NOMO-1 treated with dmso at 0.1 percent for 144 hours (cell line): ENCODE measurements around the gene EIF2AK2.

Experiments
- DNase-seq: peaks from one replicate; lab custom pipeline; 2025; ENCODE audit not compliant: unreplicated experiment; lab: John Stamatoyannopoulos, UW

Gene EIF2AK2

GRCh38 chr2:37173741-37174140, 17.0 kb upstream of the EIF2AK2 start:
- DNase-seq, result no peak

GRCh38 chr2:37171624-37171950, 14.8 kb upstream of the EIF2AK2 start:
- DNase-seq, result no peak

DNA sequence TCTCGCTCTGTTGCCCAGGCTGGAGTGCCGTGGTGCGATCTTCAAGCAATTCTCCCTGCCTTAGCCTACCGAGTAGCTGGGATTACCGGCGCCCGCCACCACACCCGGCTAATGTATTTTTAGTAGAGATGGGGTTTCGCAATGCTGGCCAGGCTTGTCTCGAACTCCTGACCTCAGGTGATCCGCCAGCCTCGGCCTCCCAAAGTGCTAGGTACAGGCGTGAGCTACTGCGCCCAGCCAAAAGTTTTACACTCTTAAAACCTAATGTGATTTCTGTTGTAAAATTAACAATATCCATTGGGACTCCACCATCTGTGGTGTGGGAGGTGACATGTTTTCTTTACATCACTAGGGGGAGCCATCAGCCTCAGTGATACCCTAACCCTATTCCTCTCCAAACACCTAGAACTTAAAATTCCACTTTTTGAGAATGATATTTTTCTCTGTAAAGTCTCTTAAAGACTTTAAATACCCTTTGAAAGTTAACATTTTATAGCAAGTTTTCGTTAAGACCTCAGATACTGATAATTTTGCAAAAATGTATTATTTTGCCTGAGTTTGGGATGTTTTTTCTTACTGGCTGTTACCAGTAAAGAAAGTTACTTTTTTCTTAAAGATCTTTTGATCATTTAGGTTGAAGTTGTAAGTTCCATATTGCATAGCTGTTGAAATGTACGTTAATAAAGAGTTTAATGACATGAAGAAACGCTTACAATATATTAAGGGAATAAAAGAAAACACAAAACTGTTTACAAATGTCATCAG, 11.6 kb upstream of the EIF2AK2 start:
- DNase-seq, result no peak

DNA sequence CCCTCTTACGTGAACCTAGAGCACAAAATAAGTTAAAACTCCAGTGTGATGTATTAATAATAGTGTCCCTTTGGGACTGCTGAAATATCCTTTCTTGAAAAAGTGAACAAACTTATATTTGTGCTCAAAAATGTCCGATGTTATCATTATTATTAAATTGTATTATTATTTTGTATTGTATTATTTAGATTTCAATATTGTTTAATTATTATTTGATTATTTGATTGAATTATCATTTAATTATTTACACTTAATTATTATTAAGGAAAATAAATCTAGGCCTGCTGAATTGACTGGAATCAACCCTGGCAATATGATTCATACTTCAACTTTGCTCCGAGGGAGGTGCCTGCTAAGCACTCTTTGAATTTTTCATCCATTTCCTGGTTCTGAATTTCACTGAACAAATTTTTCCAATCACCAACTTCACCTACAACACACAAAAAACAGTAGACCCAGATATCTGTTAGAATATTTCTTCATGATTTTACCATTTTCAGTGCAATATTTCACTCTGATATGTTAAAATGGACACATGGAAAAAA, 10.9 kb upstream of the EIF2AK2 start:
- DNase-seq, result no peak

DNA sequence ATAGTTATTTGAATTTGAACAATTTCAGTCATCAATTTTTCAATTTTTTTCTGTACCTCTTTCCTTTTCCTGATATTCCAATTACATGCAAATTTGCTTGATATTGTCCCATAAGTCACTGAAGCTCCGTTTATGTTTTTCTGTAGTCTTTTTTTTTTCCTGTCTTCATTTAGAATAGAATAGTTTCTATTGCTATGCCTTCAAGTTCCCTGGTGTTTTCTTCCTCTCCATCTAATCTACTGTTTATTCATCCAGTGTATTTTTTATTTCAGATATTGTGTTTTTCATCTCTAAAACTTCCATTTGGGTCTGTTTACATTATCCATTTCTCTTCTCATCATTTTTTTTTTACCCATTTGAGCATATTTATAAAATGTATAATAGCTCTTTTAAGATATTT, 8.0 kb upstream of the EIF2AK2 start:
- DNase-seq, result no peak

DNA sequence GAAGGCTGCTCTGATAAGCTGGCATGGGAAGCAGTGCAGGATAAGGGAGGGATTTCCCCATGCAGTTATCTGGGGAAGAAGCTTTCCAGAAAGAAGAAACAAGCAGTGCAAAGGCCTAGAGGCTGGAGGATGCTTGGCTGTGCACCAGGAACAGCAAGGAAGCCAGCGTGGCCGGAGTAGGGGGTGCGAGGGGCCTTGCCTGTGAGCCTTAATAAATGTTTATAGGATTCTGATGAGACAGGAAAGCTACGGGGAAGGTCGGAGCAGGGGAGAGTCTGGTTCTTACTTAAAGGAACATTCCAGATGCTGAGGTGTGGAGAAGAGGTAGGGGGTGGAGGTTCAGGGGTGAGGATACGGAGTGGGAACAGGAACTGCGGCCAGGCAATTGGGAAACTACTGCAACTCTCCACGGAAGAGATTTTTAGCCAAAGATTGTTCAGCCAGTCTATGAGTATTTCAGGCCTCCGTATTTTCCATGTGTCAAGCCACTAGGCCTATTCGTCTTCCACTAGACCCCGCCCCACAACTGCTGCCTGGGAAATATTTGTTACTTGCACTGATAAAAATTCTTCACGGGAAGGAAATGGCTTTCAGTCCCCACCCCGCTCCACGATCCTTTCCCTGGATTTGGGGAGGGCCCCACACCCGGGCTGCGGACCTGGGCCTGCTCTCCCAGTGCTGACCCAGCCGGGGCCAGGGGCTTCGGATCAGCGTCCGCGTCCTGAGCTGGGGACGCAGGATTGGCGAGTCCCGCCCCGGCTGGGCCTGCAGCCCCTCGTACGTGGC, 516 bp downstream of the EIF2AK2 start:
- DNase-seq, result no peak

- no peak for DNase-seq
Measured at GRCh38 chr2:37154785-37155184, 2.0 kb downstream of the EIF2AK2 start.

- DNase-seq, result no peak
Measured at GRCh38 chr2:37153224-37153623, 3.6 kb downstream of the EIF2AK2 start.

DNA sequence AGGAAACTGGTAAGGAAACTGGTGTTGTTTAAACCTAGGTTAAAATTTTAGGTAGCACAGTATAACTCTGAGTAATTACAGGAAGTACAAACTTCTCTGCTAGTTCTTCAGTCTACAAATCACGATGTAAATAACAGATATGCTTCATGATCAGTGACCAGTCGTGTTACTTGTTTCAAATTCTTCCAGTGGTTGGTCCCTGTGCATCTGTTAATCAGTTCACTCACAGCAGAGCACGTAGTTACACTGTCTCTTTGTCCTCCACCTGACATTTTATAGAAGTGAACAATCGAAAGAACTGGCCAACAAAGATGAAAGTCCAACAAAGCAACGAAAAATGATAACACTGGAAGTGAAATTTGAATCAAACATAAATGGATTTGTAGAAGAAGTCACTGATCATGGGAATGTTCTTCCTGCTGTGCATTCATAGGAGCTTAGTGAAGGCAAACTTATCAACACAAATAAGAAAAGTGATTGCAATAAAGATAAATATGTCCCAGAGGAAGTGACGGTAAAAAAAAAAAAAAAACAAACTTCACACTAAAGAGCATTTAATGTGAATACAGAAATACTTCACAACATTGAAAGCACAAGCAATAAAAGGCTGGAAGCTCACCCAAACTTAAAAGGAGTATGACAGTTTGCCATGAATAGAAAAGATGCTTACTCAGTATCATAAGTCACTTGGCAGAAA, 7.0 kb downstream of the EIF2AK2 start:
- DNase-seq, result no peak

DNA sequence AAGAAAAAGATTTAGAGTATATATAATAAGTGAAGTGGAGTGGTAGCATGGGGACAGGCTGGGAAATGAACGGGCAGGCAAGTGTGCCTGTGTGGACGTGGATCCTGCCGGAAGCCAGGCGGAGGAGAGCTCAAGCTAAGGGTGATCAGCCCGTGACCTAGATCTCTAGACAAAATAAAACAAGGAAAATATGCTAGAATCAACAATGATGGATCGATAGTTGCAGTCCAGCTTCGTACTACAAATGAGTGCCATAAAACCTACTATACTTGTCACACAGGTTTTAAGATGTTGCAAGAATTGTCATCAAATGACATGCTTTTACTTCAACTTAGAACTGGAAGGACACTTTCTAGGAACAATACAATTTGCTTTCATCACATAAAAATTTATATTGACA, 8.5 kb downstream of the EIF2AK2 start:
- DNase-seq, result no peak

DNA sequence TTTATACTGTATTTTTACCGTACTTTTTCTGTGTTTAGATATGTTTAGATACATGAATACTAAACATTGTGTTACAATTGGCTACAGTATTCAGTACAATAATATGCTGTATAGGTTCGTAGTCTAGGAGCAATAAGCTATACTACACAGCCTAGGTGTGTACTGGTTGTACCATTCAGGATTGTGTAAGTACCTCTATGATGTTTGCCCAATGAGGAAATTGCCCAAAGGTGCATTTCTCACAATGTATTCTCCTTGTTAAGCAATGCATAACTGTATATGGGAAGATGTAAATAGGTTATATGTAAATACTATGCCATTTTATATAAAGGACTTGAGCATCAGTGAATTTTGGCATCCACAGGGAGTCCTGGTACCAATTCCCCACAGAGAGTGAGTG, 10.7 kb downstream of the EIF2AK2 start:
- no peak for DNase-seq

- DNase-seq, result no peak
Measured at GRCh38 chr2:37143974-37144373, 12.8 kb downstream of the EIF2AK2 start.

- no peak for DNase-seq
Measured at GRCh38 chr2:37142546-37142945, 14.2 kb downstream of the EIF2AK2 start.

DNA sequence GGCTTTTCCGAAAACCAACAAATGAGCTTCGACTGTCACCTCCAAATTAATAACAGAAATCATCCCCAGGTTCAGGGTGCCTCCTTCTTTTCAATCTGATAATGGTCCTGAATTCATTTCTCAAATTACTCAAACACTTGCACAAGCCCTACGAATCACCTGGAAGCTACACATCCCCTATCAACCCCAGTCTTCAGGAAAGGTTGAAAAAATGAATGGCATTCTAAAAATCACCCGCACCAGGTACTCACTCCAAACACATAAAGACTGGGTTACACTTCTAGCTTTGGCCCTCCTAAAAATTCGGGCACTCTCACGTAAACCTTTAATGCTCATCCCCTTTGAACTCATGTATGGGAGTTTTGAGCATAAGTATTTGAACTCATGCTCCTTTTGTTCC, 23.9 kb downstream of the EIF2AK2 start:
- no peak for DNase-seq

- DNase-seq, result no peak
Measured at GRCh38 chr2:37125416-37125815, 31.4 kb downstream of the EIF2AK2 start.

DNA sequence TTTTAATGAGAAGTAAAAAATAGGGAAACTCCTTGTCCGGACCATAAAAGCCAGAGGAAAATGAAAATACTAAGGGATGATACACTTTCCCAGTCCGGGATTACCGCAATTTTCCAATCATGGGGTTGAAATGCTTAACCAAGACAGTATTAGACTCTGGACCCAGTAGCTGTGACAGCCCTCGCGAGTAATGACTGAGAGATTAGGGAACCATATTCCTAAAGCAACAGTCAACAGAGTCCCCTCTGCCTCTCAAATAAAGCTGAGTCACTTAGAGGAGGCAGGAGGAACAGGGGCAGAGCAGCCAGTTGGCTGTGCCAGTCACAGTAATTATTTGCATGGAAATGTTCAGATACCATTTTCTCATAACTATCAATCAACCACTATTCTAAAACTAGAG, 37.6 kb downstream of the EIF2AK2 start:
- DNase-seq, result no peak

DNA sequence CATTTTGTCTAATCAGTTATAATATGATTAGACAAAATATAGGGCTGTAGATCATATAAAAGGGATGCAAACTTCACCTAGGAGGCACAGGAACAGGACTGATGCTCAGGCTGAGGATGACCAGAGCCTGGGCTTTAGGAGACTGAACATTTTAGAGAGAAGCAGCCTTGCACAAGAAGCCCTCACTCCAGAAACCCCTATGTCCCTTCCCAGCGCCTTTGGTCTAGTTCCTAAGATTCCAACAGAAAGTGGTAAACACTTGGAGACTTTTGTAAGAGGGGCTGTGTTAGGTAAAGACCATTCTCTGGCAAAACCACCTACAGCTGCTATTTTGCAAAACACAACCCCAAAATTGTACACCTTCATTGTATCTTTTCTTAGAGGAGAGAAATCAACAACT, 39.2 kb downstream of the EIF2AK2 start:
- DNase-seq, result no peak

DNA sequence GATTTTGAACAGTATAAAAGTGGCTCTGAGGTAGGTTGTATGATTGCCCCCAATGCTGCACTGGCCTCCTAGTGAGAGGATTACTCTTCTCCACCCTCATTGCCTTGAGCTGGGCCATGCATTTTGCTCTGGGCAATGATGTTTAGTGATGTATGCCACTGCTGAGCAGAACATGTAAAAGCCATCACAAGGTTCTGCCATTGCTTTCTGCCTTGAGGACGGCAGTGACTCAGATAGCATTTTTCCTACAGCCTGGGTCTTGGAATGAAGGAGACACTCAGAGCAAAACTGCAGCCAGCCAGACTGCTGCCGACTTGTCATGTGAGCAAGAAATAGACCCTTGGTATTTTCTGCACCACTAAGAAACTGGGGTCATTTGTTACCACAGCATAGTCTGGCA, 44.8 kb downstream of the EIF2AK2 start:
- no peak for DNase-seq

GRCh38 chr2:37110306-37111212, 46.2 kb downstream of the EIF2AK2 start:
- no peak for DNase-seq

GRCh38 chr2:37109523-37109922, 47.3 kb downstream of the EIF2AK2 start:
- no peak for DNase-seq

DNA sequence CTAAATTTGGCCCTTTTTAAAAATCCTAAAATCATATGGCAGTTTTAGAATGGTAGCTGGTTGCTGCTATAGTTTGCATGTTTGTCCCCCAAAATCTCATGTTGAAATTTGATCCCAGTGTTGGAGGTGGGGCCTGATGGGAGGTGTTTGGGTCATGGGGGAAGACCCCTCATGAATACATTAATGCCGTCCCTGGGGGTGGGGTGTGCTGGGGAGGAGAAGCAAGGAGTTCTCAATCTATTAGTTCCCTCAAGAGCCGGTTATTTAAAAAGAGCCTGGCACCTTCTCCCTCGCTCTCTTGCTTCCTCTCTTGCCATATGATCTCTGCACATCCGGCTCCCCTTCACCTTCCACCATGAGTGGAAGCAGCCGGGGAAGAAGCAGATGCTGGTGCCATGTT, 51.6 kb downstream of the EIF2AK2 start:
- DNase-seq, result no peak
